HPDE6-E6E7 (cell line): ENCODE results near the gene ANKRD6.
A peak's percentile ranks its signal among the peaks of the same experiment; 100 is the strongest.
"Not testable (repeated sequence)": the region's sequence is repeated elsewhere in the genome, so short reads cannot be mapped to it uniquely, and the experiment has no call there.

ENCODE experiments used
- DNase-seq: peaks from one replicate; pipeline ENCODE4 v3.0.0; 2011; ENCODE audit warnings: missing footprints; ENCODE audit errors: extremely low spot score

The ANKRD6 gene

DNA sequence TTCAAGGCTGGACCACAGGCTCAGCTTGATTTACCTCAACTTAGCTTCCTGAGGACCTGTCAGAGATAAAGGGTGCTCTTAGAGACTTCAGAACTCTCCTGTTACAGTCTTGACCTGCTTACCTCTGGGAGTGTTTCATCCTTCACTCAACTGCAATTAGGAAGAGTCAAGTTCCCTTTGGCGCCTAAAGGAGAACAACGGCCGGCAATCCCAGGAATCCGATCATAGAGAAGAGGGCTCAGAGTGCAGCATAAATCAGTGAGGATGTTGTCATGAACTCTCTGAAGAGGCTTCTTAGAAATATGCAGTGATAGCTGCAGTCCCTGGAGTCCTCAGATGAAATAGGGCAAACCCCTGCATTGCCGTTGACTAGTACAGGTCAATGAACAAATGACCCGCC is 169.2 kb downstream of the ANKRD6 start:
- DNase-seq = no peak

DNA sequence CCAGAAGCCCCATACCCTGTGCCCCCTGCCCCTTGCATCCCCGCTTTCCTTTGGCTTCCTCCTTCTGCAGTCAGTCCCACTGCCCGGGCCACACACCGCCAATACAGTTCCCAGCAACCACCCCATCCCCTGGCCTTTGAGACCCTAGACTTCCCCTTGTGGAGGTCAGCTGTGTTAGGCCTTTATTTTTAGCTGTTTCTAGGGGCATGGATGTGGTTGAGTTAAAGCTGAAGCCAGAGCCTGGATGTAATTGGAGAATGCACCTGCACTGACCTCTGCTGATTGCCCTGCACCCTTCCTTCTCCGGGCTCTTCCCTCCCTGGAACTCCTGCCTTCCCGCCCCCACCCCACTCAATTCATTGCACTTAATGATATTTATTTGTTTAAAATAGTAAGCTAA is 171.7 kb downstream of the ANKRD6 start:
- no peak for DNase-seq

DNA sequence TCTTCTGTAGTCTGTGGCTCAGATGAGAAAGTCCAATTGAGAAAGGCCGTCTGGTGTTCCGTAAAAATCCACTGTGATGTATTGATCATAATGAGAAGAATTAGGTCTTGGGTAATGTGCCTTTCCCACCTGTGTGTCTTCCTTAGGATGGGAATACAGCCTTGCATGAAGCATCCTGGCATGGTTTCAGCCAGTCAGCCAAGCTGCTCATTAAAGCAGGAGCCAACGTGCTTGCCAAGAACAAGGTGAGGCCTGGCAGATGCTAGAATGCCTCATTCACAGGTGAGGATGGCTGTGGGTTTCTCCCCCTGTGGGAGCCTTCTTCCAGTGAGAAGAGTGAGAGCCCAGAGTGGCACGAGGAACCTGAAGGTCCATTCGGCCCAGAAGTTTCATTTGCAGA is 172.9 kb downstream of the ANKRD6 start:
- no peak for DNase-seq

DNA sequence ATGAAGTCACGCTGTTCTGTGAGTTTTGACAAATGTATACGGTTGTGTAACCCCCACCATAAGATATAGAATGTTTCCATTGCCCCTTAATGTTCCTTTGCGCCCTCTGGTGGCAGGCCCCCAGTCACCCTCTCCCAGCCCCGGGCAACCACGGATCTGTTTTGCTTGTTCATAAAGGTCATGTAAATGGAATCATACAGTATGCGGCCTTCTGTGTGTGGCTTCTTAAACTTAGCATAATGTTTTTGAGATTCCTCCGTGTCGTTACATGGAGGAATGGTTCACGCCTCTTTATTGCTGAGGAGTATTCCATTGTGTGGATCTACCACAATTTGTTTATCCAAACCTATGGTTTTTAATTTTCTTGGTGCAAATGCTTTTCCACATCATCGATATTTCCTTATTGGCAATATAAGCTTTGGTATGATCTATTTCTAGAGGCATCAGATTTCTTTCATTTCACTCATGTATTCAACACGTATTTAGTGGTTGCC is 177.2 kb downstream of the ANKRD6 start:
- peak; percentile 43 for DNase-seq

DNA sequence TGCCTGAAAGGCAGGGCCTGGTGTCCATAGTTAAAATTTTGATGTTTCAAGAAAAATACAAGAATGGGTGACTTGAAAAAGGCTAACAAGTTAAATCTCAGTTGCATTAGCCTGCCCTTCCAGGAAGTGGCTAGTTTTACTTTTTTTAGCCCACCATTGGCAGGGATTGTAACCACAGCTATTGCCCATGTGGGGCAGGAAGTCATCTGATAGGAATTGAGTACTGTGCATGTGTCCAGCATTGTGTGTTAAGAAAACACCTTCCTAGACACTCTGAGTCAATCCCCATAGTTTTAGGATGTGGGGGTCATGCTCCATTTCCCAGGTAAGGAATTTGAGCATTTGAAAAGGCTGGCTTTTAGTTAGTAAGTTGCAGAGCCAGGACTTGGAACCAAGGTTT is 178.7 kb downstream of the ANKRD6 start:
- no peak for DNase-seq

DNA sequence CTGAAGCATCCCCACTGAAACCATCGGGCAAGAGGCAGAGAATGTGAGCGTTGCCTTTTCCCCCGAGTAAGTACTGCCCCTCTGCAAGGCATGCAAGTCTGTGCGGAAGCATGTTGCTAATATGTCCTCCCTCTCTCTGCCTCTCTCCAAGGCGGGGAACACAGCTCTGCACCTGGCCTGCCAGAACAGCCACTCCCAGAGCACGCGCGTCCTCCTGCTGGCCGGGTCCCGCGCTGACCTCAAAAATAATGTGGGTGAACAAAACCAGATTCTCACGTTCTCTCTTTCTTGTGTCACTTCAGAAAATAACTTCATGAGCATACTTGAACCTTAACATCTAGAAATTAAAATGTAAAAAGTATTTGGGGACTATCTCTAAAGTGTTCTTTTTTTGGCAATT is 179.2 kb downstream of the ANKRD6 start:
- no peak for DNase-seq

DNA sequence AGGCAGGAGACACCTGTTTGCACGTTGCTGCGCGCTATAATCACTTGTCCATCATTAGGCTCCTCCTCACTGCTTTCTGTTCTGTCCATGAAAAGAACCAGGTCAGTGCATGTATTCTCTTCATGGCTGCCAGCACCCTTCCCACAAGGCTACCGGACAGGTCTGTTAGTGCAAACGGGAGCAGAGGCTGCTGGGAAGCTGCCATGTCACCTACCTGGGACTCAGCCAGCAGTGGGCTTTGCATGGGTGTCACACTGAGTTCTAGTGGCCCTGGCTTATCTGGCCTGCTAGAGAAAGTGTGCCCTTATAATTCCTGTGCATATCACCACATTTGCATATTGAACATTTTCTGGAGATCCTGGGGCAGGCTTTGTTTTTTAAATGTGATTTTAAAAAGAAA is 180.8 kb downstream of the ANKRD6 start:
- DNase-seq = no peak

DNA sequence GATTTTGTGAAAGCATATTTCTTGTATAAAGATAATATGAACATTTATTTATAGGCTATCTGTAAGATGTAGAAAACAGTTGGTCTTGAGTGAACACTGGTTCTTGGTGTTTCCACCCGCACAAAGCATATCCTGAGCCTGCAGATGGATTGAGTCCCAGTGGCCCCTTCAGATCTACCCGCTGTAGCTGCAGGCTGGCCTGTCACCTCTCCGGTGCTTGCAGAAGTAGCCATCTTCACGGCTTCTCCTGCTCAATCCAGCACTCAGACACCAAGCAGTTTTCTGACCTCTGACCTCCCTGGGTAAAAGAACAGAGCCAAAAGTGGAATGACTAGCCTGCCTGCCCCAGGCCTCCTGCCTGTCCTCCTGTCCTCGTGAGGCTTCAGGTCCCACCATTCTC is 182.9 kb downstream of the ANKRD6 start:
- no peak for DNase-seq

DNA sequence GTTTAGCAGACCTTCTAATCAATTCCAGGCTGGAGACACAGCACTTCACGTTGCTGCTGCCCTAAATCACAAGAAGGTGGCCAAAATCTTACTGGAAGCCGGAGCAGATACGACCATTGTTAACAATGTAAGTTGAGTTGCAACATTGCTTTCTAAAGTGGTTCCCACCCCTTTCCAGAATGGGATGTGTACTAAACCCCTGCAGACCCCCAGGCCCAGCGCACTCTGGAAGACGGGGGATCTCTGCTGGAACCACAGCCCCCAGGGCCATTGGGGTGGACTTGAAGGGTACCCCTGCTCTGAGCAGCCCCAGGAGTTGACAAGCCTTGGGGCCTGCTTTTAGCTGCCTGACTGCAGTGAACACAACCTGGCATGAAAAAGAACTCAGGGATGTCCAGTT is 183.6 kb downstream of the ANKRD6 start:
- no peak for DNase-seq

DNA sequence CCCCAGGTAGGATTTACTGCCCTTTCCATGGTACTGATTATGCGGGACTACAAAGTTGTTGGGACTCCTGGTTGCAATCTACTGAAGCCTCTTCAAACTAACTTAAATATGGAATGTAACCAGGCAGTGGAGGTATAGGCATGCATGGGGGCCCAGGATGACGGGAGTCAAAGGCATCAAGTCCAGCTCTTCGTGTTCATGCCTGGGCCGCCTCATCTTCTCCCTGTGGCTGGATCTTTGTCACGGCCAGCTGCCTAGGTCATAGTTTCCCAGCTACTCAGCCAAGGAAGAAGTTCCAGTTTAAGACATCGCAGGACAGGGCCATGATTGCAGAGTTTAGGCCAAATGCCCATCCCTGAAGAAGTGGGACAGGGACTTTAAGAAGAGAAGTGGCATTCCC is 185.1 kb downstream of the ANKRD6 start:
- no peak for DNase-seq

DNA sequence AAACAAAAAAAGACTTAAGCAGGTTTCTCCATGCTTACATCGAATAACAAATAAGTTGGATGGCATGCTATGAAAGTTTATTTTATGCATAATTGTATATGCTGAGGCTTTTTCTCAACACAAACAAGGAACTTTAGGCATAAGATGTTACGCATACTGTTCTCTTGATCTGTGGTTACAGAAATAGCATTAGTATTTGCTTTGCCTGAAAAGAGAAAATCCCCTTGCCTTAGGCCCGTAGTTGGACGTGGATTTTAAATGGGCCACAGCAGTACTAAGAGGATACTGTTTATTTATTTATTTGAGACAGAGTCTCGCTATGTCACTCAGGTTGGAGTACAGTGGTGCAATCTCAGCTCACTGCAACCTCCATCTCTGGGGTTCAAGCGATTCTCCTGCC is 186.6 kb downstream of the ANKRD6 start:
- no peak for DNase-seq

DNA sequence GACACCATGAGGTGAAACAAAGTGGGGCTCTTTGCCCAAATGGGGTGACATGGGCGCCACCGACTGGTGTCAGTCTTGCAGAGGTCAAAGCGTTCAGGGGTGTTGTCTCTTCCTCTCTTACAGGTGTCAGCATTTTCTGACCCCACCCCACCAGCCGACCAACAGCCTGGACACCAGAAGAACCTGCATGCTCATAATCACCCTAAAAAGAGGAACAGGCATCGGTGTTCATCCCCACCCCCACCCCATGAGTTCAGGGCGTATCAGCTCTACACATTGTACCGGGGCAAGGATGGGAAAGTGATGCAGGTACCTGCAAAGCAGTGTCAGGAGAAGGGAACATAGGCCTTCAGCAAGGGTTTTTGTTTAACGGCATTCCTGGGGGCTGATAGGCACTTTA is 190.8 kb downstream of the ANKRD6 start:
- no peak for DNase-seq

DNA sequence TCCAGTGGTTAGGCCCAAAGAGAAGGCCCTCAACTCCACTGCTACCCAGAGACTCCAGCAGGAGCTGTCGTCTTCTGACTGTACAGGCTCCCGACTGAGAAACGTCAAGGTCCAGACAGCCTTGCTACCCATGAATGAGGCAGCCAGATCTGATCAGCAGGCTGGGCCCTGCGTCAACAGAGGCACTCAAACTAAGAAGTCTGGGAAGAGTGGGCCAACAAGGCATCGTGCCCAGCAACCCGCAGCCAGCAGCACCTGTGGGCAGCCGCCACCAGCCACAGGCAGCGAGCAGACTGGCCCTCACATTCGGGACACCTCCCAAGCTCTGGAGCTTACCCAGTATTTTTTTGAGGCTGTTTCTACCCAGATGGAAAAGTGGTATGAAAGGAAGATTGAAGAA is 197.5 kb downstream of the ANKRD6 start:
- no peak for DNase-seq

DNA sequence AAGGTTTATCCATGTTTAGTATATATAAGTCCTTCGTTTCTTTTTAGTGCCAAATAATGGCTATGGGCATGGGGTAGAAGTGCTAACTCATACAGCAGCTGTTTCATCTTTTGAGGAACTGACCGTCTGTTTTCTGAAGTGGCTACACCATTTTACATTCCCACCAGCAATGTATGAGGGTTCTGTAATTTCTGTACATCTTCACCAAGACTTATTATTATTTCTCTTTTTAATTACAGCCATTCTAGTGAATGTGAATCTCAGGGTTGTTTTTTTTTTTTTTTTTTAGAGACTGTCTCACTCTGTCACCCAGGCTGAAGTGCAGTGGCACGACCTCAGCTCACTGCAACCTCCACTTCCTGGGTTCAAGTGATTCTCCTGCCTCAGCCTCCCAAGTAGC is 203.5 kb downstream of the ANKRD6 start:
- DNase-seq = not testable (repeated sequence)

DNA sequence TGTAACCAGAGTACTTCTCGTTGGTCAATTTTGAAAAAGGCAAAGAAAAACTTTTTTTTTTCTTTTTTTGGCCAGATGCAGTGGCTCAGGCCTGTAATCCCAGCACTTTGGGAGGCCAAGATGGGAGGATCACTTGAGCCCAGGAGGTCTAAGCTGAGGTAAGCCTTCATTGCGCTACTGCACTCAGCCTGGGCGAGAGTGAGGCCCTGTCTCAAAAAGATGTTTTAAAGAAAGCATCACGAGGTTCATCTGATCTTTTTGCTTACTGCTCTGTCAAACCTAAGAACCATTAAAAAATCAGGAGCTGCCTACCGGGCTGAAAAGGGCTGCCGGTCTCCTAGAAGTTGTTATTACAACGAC is 205.0 kb downstream of the ANKRD6 start:
- no peak for DNase-seq

DNA sequence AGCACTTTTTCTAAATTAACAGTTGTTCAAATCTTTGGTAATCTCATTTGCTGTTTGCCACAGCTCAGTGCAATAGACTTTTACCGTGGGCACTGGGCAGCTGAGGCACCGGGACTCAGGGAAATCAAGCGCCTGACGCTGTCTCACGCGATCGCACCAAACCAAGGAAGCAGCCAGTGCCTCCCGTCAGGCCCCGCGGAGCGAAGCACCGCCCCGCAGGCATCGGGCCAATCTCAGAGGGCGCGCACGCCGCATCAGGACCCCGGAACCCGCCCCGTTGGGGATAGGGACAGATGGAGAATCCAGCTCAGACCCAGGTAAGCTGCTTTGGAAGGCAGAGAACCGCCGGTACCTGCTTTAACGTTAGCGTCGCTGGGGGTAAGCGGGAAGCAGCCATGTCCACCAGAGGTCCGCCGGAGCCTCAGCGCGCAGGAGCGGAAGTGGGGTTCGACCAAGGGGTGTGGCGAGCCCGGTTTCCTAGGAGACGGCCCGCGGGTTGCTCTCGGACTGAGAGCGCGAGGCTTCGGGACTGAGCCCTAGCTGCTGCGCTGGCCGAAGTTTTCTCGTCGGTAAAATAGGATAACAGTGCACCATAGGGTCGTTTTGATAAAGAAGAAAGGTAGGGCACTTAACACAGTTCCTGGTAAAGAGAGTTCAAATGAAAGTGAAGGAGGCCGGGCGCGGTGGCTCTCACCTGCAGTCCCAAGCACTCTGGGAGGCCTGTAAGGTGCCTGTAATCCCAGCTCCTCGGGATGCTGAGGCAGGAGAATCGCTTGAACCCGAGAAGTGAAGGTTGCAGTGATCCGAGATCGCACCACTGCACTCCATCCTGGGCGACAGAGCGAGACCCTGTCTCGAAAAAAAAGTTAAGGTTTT is 205.6 kb downstream of the ANKRD6 start, which contains the start of gene LYRM2:
Gene LYRM2 (minus strand): TSS at position 428 of the 876 bp plus-strand sequence. CDS start 31 bp downstream, at position 397.
- DNase-seq = peak; percentile 88

DNA sequence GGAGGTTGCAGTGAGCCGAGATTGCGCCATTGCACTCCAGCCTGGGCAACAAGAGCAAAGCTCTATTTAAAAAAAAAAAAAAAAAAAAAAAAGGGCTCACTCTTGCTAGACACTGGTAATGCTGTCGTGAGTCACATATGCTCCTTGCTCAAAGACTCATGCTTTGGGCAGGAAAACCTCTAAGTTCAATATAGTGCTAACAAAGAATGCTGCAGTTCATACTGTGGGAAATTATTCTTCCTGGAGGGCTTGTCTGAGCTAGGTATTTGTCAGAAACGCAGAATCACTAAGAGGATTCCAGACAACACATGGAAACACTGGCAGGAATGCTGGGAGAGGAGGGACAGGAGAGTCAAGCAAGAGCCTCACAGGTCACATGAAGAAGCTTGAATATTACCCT is 207.9 kb downstream of the ANKRD6 start:
- no peak for DNase-seq

DNA sequence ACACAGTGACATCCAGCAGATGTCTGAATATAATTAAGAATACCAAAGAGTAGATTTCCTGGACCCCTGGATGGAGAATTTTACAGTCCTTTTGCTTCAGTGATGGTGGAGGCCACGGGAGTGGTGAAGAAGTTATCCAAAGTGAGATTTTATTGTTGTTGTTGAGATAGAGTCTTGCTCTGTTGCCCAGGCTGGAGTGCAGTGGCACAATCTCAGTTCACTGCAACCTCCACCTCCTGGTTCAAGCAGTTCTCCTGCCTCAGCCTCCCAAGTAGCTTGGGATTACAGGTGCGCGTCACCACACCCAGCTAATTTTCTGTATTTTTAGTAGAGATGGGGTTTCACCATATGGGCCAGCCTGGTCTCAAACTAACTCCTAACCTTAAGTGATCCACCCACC is 208.6 kb downstream of the ANKRD6 start:
- not testable (repeated sequence) for DNase-seq

DNA sequence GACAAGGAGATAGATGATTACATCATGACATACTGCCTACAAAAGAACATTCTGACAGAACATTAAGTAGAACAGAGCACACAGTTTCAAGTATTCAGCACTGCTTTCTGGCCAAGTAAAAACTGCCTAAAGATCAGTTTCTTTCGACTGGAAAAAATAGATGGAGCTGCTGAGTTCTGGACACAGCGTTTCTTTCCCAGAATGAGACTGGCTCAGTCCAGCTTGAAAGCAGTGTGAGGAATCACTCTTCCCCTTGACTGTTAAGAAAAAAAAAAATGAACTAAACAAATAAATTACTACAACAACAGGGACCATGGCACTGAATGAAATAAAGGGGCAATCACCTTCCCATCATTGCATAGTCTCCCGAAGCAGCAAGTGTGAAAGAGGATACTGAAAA is 210.0 kb downstream of the ANKRD6 start:
- no peak for DNase-seq

DNA sequence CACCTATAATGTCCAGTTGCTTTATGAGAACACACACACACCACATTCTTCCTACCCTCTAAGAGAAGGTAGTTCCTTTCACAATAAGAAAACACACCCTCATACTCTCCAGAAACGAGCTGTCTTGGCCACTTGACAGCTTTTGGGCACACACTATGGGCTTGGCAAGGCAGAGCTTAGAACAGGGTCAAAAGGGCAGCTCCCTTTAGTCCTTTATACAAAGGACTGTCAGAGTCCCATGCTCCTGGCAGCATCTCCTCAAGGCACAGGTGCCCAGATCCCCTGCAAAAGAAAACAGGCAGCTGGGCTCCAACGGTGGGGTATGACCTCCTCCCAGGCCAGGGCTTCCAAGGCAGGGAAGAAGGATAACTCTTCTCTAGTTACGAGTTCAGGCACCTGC is 210.5 kb downstream of the ANKRD6 start:
- DNase-seq = no peak

DNA sequence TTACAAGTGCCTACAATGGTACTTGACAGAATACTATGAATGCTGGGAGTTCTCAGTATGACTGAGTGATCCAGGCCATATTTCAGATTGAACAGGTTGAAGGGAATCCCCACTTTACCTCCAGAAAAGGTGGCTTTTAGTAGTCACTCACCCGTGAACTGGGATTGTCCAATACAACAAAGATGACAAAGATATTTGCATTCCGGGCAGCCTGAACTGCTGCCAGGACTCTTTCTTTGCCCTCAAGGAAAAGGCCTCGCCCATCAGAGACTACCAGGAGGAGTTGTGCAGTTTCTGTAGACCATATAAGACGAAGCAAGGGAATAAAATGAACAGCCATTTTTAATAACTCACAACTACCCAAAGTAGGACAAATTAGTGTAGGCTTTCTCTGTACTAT is 211.9 kb downstream of the ANKRD6 start:
- DNase-seq = no peak

DNA sequence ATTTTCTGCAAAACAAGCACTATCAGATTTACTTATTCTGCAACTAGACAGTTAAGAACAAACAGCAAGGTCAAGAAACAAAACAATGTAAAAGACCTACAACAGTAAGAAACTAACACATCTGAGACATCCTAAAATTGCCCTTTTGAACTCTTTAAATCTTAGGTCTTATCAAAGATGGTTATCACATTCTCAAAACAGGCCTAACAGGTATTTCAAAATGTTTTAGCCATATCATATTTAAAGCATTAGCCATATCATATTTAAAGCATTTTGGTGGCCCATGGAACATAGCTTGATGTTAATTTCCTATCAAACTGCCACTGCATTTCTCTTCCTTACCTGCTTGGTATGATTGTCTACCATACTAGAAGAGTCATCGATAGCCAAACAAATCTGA is 216.7 kb downstream of the ANKRD6 start:
- no peak for DNase-seq

DNA sequence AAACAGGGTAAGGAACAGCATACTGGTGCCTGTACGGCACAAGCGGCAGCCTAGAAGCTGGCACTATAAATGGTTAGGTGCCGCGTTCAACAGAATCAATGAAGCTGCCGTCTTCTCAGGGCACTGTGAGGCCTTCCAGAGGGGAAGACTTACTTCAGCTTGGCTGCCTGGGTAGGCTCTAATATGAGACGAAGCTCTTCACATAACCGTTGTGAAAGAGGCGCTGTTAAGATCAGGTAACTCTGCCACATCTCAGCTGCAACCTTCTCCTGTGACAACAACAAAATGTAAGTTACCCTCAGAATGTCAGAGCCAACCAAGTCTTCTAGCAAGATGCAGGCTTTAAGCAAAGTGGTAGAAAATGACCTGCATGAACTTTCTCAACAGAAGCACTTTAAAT is 217.6 kb downstream of the ANKRD6 start:
- DNase-seq = no peak

DNA sequence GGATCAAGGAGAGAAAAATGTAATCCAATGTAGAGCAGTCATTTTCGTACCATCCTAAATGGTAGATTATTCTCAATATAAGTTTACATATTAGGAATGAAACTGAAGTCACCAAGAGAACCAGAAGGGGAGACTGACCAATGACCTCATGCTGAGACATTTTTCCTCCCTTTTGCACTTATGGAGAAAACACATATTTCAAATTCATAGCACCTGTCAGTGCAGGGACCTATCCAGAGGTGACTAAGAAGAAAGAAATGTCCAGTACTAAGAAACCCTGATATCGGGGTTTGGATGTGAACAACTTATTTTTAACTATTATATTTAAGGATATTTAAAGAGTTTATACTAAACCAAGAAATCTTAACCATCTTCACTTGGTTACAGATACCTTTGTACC is 222.2 kb downstream of the ANKRD6 start:
- DNase-seq = no peak
